Measurements from ENCODE around the gene APBB2. TPM values are rescaled to one million over a fixed set of nuclear protein-coding genes. Genes with fewer than 3 reads are reported as not detected.

APBB2 gene
- total and polyA plus RNA-seq, 10 of the 15 experiments (the other 5 are each of a cell fraction or from before 2014, with no cell fraction given), result 2.7 to 24.6 (median 19.0) TPM

- TF ChIP-seq CEBPZ (IDR thresholded peaks at IDR 0.05; ENCODE audit: low read depth, low read length) (no peak), KDM1A (IDR thresholded peaks at IDR 0.05; ENCODE audit: borderline replicate concordance) (no peak), PRDM15 (CRISPR knock-in tag; IDR thresholded peaks at IDR 0.05) (no peak), MYC (IDR thresholded peaks at IDR 0.05; ENCODE audit: insufficient read depth, insufficient read length, insufficient replicate concordance, low read length, severe bottlenecking) (no peak), POU2F2 (IDR thresholded peaks at IDR 0.05; ENCODE audit: borderline replicate concordance, low read depth, low read length) (no peak), PML (IDR thresholded peaks at IDR 0.05; ENCODE audit: low read length) (no peak), TCF12 (IDR thresholded peaks at IDR 0.05; ENCODE audit: low read depth, low read length) (no peak), STAT1 (conservative IDR thresholded peaks at IDR 0.05) (no peak), EZH2 (IDR thresholded peaks at IDR 0.05; ENCODE audit: borderline replicate concordance, control insufficient read depth, low read depth, low read length) (no peak)
These were observed 366.1 kb downstream of the APBB2 start (continued) for GRCh38 chr4:40848251-40848650.
